Mucosa of stomach (tissue), 1 donor: ENCODE data around the gene TAF8.
A peak's percentile ranks its signal among the peaks of the same experiment; 100 is the strongest.
"Not testable (repeated sequence)": the region's sequence is repeated elsewhere in the genome, so short reads cannot be mapped to it uniquely, and the experiment has no call there.

ENCODE experiments used
- H3K27me3 ChIP-seq: one replicate; pipeline ENCODE4 v1.7.0; 2013; ENCODE audit warnings: mild to moderate bottlenecking, low read length; ENCODE audit not compliant: control insufficient read depth, insufficient read depth
- H3K36me3 ChIP-seq: one replicate; pipeline ENCODE4 v1.7.0; 2013; ENCODE audit warnings: low read length; ENCODE audit not compliant: control insufficient read depth, insufficient read depth
- H3K4me1 ChIP-seq: one replicate; pipeline ENCODE4 v1.7.0; 2013; ENCODE audit warnings: mild to moderate bottlenecking, low read length; ENCODE audit not compliant: control insufficient read depth, insufficient read depth
- H3K4me3 ChIP-seq: one replicate; pipeline ENCODE4 v1.7.0; 2013; ENCODE audit warnings: low read length
- H3K9ac ChIP-seq: one replicate; pipeline ENCODE4 v1.7.0; 2013; ENCODE audit warnings: mild to moderate bottlenecking, low read length, moderate library complexity
- H3K9me3 ChIP-seq: one replicate; pipeline ENCODE4 v1.7.0; 2013; ENCODE audit warnings: mild to moderate bottlenecking, low read length, moderate library complexity; ENCODE audit not compliant: control insufficient read depth
- donor health status: Pancreatic carcinoma.

The TAF8 gene

DNA sequence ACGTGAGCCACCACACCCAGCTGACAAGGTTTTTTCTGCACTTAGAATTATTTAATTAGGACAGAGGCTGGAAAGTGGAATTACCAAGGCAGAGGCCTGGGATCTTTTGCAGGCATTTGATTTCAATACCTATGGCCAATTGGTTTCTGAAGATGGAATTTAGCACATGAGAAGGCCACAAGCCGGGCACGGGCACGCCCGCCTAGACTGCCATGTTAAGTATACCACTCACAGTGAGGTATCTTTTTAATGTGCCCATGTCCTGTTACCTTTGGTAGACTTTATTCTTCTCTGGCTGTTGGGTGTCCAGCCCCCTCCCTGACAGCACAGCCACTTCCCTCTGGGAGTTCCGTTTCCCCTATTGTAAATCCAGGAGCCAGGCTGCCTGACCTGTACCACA, 18.0 kb upstream of the TAF8 start:
- no peaks in the 10 kb centered on the region for H3K27me3 ChIP-seq
- H3K4me1 ChIP-seq: peaks cover 17% of the 10 kb centered on the region
- no peak overlapping the region for H3K4me3 ChIP-seq
- no peaks in the 10 kb centered on the region for H3K36me3 ChIP-seq
- no peak overlapping the region for H3K9ac ChIP-seq
- H3K9me3 ChIP-seq: no peaks in the 10 kb centered on the region

DNA sequence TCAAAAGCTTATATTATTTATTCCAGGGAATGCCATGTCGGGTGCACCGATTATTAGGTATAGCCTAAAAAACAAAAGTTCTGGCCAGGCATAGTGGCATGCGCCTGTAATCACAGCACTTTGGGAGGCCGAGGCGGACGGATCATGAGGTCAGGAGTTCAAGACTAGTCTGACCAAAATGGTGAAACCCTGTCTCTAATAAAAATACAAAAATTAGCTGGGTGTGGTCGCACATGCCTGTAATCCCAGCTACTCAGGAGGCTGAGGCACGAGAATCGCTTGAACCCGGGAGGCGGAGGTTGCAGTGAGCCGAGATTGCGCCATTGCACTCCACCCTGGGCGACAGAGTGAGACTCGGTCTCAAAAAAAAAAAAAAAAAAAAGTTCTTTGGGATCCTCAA, 12.7 kb upstream of the TAF8 start:
- not testable (repeated sequence) for H3K36me3 ChIP-seq, H3K4me3 ChIP-seq, H3K27me3 ChIP-seq, H3K9ac ChIP-seq, H3K9me3 ChIP-seq, H3K4me1 ChIP-seq

DNA sequence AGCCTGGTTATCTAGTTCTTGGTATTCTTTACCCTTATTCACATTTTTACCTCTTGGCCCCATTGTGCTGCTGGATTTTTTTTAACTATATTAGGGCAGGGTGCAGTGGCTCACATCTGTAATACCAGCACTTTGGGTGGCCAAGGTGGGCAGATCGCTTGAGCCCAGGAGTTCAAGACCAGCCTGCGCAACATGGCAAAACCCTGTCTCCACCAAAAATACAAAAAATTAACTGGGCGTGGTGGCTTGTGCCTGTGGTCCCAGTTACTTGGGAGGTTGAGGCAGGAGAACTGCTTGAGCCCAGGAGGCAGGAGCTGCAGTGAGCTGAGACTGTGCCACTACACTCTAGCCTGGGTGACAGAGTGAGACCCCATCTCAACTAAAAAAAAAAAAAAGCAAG, 12.2 kb upstream of the TAF8 start:
- Histone ChIP-seq H3K4me1 (peaks cover 9% of the 10 kb centered on the region), H3K9ac (no peak overlapping the region), H3K9me3 (no peaks in the 10 kb centered on the region), H3K36me3 (no peaks in the 10 kb centered on the region), H3K27me3 (no peaks in the 10 kb centered on the region), H3K4me3 (no peak overlapping the region)

DNA sequence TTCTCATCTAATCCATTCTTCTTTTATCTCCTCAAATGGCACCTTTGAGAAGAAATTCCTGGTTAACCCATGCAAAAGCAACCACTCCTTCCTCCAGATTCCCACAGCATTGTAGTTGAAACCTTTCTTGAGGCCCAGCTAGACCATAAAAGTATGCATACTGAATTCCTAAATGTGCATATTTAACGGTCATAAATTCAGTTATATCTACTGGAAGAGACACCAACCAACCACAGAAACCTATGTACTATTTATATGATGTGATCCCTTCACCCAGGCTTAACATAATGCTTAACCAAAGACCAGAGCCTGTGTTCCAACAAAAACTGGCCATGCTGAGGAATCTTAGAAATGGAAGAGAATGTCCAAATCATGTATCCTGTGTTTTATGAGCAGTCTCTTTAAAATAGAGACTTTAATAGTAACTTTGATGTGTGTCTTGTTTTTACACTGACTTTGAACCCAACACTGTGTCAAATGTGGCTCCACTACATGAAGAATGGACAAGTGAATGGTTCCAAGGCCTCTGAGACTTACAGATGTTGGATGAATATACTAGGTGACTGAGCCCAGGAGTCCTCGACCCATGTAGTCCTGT, 11.4 kb upstream of the TAF8 start:
- H3K9me3 ChIP-seq: no peaks in the 10 kb centered on the region
- no peak overlapping the region for H3K4me3 ChIP-seq
- H3K4me1 ChIP-seq: peaks cover 12% of the 10 kb centered on the region
- H3K27me3 ChIP-seq: no peaks in the 10 kb centered on the region
- H3K36me3 ChIP-seq: no peaks in the 10 kb centered on the region
- no peak overlapping the region for H3K9ac ChIP-seq

DNA sequence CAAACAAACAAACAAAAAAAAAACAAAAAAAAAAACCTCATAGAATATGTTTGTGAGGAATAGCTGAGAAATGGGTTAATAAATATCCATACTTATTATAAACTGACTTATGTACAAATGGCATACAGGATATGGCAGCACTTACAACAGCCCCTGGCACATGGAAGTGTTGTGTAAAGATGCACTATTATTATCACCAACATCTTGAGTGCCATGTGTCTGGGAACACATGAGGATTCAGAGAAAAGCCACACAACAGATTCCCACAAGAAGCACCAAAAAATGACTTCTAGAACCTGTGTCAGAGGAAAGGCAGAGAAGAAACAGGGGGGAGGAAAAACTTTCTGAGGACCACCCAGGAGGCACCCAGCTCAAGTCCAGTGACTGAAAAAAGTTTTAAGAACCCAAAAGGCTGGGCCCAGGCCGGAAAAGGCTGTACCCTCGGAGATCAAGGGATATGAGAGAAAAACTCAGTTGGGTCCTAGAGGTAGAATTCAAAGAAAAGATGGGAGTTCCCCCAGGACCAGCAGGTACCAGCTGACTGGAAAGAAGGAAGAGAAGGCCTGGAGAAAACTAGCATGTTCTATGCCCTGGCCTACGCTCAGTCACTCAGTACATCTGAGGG, 9.4 kb upstream of the TAF8 start:
- no peaks in the 10 kb centered on the region for H3K36me3 ChIP-seq
- no peaks in the 10 kb centered on the region for H3K27me3 ChIP-seq
- no peak overlapping the region for H3K4me3 ChIP-seq
- no peaks in the 10 kb centered on the region for H3K9me3 ChIP-seq
- no peak overlapping the region for H3K9ac ChIP-seq
- H3K4me1 ChIP-seq: peaks cover 29% of the 10 kb centered on the region

DNA sequence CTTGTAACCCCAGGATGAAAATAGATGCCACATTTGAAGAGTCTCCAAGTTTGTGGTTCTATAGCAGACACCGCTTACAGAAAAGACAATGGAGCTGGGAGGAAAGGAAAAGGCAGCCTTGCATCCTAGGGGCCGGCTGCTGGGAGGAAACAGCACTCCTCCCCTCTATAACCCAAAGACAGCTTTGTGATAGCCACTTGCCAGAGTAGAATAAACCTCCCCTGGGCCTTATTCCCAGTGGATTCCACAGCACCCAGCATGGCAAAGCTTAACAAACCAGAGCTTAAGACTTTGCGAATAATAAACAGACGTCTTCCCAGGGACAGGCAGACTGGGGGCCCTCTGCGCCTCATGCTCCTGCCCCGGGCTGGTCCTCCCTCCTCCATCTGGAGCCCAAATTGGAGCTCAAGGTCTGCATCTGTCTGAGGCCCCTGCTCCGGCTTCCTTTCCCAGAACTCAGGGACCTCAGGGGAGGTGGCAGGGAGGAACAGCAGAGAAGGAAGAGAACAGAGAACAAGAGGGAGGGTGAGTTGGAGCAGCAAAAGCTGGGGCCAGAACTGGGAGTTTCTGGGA, 8.8 kb upstream of the TAF8 start:
- H3K4me1 ChIP-seq: peaks cover 35% of the 10 kb centered on the region
- H3K4me3 ChIP-seq: no peak overlapping the region
- H3K36me3 ChIP-seq: no peaks in the 10 kb centered on the region
- H3K27me3 ChIP-seq: no peaks in the 10 kb centered on the region
- H3K9ac ChIP-seq: no peak overlapping the region
- H3K9me3 ChIP-seq: no peaks in the 10 kb centered on the region

DNA sequence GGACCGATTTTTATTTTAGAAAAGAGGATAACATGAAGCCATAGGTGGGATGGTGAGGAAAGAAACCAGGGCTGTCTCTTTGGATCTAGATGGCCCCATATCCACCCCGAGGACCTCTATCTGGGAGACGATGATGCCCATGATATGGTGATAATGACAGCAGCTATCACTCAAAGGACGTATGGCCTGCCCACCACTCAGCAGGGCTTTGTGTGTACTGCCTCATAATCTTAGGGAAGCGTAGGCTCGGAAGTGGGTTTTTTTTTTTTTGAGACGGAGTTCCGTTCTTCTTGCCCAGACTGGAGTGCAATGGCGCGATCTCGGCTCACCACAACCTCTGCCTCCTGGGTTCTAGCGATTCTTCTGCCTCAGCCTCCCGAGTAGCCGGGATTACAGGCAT, 8.2 kb upstream of the TAF8 start:
- H3K4me3 ChIP-seq: no peak overlapping the region
- no peaks in the 10 kb centered on the region for H3K9me3 ChIP-seq
- peaks cover 41% of the 10 kb centered on the region for H3K4me1 ChIP-seq
- no peak overlapping the region for H3K9ac ChIP-seq
- H3K27me3 ChIP-seq: no peaks in the 10 kb centered on the region
- H3K36me3 ChIP-seq: no peaks in the 10 kb centered on the region

DNA sequence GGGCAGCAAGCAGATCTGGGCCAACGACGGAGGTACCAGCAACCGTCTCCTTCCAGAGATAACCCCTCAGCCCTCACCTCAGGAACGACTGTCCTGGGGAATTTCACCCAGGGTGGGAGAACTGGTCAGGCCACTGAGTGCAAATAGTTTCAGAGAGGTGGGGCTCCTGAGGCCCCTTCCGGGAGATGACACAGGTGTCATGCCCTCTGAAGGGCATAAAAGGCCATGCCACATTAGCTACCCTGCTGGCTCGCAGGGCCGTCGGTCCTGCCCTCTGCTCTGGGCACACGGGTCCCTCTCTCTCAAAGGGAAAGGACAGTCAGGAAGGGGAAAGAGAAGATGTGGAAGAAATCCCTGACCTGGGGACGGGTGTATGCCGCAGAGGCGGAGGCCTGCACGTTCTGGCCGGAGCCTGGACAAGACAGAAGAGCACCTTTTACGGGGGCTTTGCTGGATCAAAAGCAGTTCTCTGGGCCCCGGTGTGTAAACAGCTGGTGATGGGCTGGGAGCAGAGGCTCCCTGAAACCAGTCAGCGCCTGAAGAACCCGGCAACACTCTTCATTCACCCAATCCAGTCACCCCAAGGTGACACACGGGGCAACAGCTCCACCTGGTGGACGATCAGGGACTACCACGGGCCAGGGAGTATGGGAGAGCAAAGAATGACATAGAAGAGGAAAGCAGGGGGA, 6.4 kb upstream of the TAF8 start:
- Histone ChIP-seq H3K9me3 (no peaks in the 10 kb centered on the region), H3K36me3 (no peaks in the 10 kb centered on the region), H3K4me1 (peaks cover 51% of the 10 kb centered on the region), H3K9ac (peak overlapping the region; percentile 2), H3K27me3 (no peaks in the 10 kb centered on the region), H3K4me3 (no peak overlapping the region)

DNA sequence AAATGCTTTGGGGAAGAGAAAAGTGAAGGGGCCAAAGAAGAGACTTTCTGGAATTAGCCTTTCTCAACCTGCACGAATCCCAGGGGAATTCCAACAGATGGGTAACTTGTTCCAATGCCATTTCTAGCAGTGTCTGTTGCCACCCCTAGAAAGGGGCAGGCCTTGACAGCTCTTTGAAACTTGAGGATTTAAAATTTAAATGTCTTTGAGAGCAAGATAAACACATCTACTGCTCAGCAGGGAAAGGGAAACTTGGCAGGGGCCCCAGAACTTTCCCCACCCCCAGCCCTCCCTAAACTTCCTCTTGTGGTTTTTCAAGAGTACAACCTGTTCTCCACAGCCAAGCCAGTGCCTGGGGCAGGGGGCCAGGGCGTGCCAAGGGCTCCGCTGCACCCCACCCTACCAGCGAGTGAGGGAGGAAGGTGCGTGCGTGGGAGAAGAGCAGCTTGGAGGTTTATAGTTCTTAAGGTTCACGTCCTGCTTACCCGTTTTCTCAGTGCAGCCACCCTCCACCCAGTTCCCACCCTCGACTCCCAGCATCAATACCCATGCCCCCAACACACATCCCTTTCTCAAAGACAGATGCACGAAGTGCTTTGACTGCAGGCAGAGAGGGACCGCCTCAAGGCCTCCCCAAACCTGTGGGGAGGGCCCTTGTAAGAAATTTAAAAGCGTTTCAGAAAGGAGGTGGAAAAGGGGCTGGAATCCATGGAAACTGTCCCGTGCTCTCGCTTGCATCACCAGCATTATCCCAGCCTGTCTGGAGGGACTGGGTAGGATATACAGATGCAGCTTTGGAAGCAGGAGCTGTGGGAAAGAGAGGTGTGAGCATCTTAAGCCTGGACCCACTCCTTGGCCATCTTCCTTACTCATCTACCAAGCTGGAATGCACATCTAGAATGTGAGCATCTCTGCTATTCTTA, 4.5 kb upstream of the TAF8 start:
- Histone ChIP-seq H3K27me3 (no peaks in the 10 kb centered on the region), H3K4me3 (no peak overlapping the region), H3K36me3 (no peaks in the 10 kb centered on the region), H3K4me1 (peaks cover 53% of the 10 kb centered on the region), H3K9me3 (no peaks in the 10 kb centered on the region), H3K9ac (peak overlapping the region; percentile 45)

DNA sequence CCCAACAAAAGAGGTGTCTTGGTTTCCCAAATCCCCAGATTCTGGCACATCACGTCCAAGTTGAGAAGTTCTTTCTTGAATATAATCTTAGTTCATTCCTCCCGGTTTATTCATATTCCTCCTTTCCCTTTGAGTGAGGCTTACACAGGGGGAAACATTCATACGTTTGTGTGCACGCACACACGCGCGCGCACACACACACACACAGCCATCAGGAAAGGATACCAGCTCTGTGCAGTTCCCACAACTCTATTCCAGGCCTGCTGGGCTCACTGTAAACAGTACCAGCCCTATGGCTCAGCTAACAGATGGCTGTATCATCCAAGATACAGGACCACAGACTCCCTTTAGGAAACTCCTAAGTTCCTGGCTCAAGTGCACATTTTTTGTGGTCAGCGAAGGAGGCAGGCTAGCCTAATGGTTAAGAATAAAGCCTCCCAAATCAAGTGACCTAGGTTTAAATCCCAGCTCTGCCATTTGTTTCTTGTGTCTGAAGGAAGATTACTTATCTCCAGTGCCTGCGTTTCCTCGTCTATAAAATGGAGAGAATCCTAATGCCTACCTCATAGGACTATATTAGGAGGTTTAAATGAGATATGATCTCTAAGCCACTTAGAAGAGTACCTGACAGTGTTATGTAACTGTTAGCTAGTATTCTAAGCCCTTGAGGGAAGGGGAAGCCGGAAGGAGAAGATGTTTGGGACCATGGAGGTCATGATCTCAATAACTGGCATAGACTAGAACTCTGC, 3.7 kb upstream of the TAF8 start:
- H3K9ac ChIP-seq: peak overlapping the region; percentile 45
- H3K9me3 ChIP-seq: no peaks in the 10 kb centered on the region
- no peaks in the 10 kb centered on the region for H3K36me3 ChIP-seq
- no peaks in the 10 kb centered on the region for H3K27me3 ChIP-seq
- peaks cover 61% of the 10 kb centered on the region for H3K4me1 ChIP-seq
- H3K4me3 ChIP-seq: no peak overlapping the region

DNA sequence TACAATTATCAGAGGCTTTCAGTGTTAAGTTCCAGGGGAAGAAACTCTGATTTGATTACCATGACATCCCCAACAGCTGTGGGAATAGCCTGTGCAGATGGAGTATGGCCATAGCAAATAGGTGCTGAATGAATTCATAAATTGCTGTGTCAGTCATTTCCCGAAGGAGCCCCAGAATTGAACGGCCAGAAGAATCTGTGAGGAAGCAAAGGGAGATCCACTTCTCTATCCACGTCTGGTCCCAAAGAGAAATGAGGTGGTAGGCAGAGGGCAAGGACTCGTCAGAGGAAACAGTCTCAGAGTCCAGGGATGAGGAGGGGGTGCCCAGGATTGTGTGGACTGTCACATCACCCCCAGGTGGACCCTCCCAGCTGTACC, 3.1 kb upstream of the TAF8 start:
- Histone ChIP-seq H3K27me3 (no peaks in the 10 kb centered on the region), H3K4me3 (no peak overlapping the region), H3K36me3 (no peaks in the 10 kb centered on the region), H3K9me3 (no peaks in the 10 kb centered on the region), H3K4me1 (peaks cover 62% of the 10 kb centered on the region), H3K9ac (no peak overlapping the region)
